Central memory CD8-positive, alpha-beta T cell (primary cell): ENCODE results near the gene ITGA8.

Source experiments
- ATAC-seq: fragments of 150-1000 bp; cut with Tn5 transposase; replicated peaks from 2 replicates; pipeline ENCODE4 v1.10.0; 2022; ENCODE audit warnings: mild to moderate bottlenecking, moderate FRiP score, moderate number of reproducible peaks; ENCODE audit not compliant: poor library complexity, severe bottlenecking; ENCODE audit errors: extremely low read depth
- DNase-seq, 2 donors: peaks; one replicate each; pipeline ENCODE4 v3.0.0; 2021; ENCODE audit warnings: low spot score in 2 of 2
- H3K27ac Mint-ChIP-seq: one replicate; pipeline ENCODE4 v1.8.0; 2022; ENCODE audit warnings: low read depth, mild to moderate bottlenecking, moderate library complexity, mixed read lengths
- H3K27me3 Mint-ChIP-seq: one replicate; pipeline ENCODE4 v1.8.0; 2022; ENCODE audit warnings: mixed read lengths
- H3K36me3 Mint-ChIP-seq: one replicate; pipeline ENCODE4 v1.8.0; 2022; ENCODE audit warnings: mild to moderate bottlenecking, moderate library complexity, mixed read lengths; ENCODE audit not compliant: insufficient read depth
- H3K4me1 Mint-ChIP-seq: one replicate; pipeline ENCODE4 v1.8.0; 2022; ENCODE audit warnings: mixed read lengths
- H3K4me3 Mint-ChIP-seq: one replicate; pipeline ENCODE4 v1.8.0; 2022; ENCODE audit warnings: mild to moderate bottlenecking, moderate library complexity, mixed read lengths
- H3K9me3 Mint-ChIP-seq: one replicate; pipeline ENCODE4 v1.8.0; 2022; ENCODE audit warnings: mixed read lengths

The ITGA8 gene

DNA sequence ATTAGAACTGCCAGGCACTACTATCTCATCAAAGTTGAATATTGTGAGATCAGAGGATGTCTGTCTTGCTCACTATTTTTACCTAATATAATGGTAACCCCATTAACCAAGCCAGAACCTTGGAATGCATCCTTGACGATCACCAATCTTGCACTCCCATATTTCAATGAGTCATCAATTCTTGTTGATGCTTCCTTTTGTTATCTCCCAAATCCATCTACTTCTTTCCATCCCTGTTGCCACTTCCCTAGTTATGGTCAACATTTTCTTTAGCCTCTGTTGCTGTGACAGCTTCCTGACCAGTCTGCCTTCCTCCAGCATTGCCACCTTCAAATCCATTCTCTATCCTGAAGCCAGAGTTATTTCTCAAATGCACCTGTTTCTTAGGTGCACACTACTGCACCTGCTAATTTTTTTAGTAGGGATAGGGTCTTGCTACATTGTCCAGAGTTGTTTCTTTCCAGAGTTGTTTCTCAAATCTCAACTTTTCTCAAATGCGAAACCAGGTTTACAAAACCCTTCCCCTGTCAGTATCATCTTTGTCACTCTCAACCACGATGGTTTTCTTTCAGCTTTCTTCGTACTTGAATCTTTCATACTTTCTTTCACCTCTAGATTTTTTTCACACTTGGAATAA, 15.7 kb downstream of the ITGA8 start:
- ATAC-seq (no peak), DNase-seq (no peak)
- no peaks in the 10 kb centered on the region for H3K4me1 Mint-ChIP-seq
- no peak overlapping the region for H3K4me3 Mint-ChIP-seq
- H3K36me3 Mint-ChIP-seq = no peaks in the 10 kb centered on the region
- H3K9me3 Mint-ChIP-seq = no peaks in the 10 kb centered on the region
- no peak overlapping the region for H3K27ac Mint-ChIP-seq
- peaks cover 14% of the 10 kb centered on the region for H3K27me3 Mint-ChIP-seq

DNA sequence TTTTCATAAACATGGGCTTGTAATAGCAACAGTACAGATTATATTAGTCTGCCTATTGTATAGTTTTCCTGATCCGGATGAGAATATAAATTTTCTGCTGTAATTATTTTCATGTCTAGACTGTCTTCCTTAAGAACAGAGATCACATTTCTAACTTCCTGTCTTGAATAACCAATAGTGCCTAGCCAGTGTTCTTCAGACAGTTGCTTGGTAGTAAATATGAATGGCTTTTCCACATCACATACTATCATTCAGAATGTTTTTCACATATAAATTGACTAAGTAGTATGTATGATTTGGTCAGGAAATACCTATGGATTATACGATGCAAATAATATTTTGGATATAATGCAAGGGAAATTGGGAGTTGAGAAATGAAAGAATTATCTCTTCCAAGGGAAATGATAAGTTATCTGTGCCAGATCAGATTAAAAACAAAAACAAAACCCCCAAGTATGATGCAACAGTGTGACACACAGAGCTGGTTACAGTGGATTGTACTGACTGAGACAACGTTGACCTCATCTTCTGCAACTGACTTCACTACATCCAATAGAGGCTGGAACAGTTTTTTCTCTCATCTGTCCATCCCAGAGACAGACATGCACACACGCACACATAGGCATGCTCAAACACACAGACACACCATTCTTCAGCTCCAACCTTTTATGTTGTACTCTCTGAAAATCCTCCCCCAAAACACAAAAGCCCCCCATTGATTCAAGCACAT, 16.4 kb downstream of the ITGA8 start:
- no peaks in the 10 kb centered on the region for H3K36me3 Mint-ChIP-seq
- H3K27ac Mint-ChIP-seq = no peak overlapping the region
- no peak for DNase-seq

DNA sequence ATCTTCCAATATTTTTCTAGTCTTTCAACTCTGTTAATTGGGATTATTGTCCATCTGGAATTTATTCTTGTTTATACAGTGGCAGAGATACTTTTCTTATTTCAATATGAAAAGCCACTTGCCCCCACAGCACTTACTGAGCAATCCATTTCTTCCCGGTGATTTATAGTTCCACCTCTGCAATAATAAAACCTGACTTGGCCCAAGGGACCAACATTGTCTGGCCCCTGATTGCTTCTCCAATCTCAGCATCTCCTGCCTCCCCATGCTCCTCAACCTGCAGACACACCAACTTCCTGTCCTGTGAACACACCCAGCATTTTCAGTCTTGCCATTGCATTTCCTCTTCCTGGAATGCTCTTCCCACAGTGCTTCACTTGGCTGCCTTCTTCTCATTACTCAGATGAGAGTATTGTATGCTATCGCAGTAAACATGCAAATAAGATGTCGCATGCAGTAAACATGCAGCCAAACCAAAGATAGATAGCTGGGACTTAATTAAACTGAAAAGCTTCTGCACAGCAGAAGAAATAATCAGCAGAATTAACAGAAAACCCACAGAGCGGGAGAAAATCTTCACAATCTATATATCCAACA, 19.5 kb downstream of the ITGA8 start:
- Mint-ChIP-seq H3K27ac (no peak overlapping the region), H3K4me1 (no peaks in the 10 kb centered on the region), H3K4me3 (no peak overlapping the region), H3K27me3 (peaks cover 20% of the 10 kb centered on the region), H3K36me3 (no peaks in the 10 kb centered on the region), H3K9me3 (no peaks in the 10 kb centered on the region)
- ATAC-seq (no peak), DNase-seq (no peak)

More for the DNA sequence above, 16.4 kb downstream of the ITGA8 start:
- ATAC-seq = no peak
- no peak overlapping the region for H3K4me3 Mint-ChIP-seq
- H3K9me3 Mint-ChIP-seq = no peaks in the 10 kb centered on the region
- peaks cover 14% of the 10 kb centered on the region for H3K27me3 Mint-ChIP-seq
- H3K4me1 Mint-ChIP-seq = no peaks in the 10 kb centered on the region

DNA sequence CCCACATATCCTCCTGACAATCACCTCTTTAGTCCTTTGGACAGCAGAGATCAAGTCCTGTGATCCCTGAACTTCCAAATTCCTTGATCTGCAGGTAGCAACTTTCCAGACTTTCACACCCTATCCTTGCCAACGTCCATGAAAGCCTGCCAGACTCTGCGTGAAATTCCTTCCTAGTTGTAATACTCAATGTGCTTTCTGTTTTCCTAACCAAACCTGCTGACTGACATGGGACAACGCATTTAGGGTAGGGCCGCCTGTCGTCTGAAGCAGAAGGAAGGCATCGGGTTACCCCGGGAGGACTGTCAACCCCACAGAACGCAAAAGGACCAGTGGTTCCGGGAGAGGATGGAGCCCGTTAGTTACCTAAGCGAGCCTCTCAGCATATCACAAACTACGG, 23.9 kb downstream of the ITGA8 start:
- no peak for ATAC-seq
- no peak overlapping the region for H3K4me3 Mint-ChIP-seq
- peaks cover 18% of the 10 kb centered on the region for H3K27me3 Mint-ChIP-seq
- H3K4me1 Mint-ChIP-seq = no peaks in the 10 kb centered on the region
- H3K36me3 Mint-ChIP-seq = no peaks in the 10 kb centered on the region
- H3K27ac Mint-ChIP-seq = no peak overlapping the region
- no peak for DNase-seq
- H3K9me3 Mint-ChIP-seq = no peaks in the 10 kb centered on the region

DNA sequence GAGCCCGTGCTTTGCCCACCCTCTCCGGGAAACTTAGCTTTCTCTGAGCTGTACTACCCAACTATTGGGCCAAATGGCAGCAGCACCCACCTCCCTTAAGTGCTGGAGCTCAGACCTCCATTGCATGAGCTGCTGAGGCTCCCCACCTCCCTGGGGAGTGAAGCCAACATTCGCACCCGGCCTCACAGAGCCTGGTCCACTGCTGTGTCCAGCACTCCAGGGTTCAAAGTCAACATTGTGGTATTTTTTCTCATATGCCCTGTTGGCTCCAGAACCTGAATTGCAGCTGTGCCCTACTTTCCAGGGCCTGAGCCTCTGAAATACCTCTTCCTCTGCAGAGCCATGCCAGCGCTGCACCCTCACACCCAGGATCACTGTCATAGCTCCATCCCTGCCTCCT, 29.7 kb downstream of the ITGA8 start:
- DNase-seq (no peak), ATAC-seq (no peak)
- H3K27me3 Mint-ChIP-seq = peaks cover 42% of the 10 kb centered on the region
- no peak overlapping the region for H3K27ac Mint-ChIP-seq
- no peaks in the 10 kb centered on the region for H3K9me3 Mint-ChIP-seq
- H3K4me3 Mint-ChIP-seq = no peak overlapping the region
- H3K36me3 Mint-ChIP-seq = no peaks in the 10 kb centered on the region
- H3K4me1 Mint-ChIP-seq = no peaks in the 10 kb centered on the region

DNA sequence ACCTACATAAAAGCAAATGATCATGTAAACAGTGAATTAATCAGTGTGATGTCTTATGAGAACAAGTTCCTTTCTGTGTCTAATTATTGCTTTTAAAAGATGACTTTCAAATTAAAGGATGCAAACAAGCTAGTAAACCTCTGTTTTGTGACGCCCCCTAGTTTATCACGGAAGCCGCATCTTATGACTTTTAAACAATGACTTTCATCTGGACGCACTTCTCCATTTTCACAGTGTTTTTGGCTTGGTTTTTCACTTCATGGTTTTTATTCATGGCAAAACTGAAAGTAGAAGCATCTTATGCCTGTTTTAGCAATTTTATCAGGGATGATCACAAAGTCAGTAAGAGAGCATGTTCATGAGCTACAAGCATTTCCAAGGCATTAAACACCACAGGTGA, 35.0 kb downstream of the ITGA8 start:
- H3K36me3 Mint-ChIP-seq = no peaks in the 10 kb centered on the region
- H3K9me3 Mint-ChIP-seq = no peaks in the 10 kb centered on the region
- peaks cover 64% of the 10 kb centered on the region for H3K27me3 Mint-ChIP-seq

DNA sequence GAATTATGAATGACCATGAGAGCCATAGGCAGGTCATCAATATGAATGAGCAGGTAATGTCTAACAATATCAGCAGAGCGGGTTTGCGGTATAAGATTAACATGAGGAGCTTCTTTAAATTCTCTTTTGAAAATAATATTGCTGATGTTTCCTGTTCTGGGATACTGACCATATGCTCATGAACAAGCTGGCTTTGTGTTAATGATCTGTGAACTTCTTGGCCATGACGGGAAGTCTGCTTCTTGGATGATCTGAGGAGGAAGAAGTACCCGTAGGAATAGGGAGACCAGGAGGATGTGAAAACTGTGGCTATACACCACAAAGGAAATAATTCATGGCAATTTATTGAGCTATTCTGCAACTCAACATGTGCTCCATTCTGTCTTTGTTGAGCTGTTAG, 38.6 kb downstream of the ITGA8 start:
- no peak for ATAC-seq
- H3K36me3 Mint-ChIP-seq = no peaks in the 10 kb centered on the region

More for the DNA sequence above, 35.0 kb downstream of the ITGA8 start:
- no peak overlapping the region for H3K27ac Mint-ChIP-seq
- H3K4me1 Mint-ChIP-seq = no peaks in the 10 kb centered on the region
- no peak overlapping the region for H3K4me3 Mint-ChIP-seq
- ATAC-seq (no peak), DNase-seq (no peak)

DNA sequence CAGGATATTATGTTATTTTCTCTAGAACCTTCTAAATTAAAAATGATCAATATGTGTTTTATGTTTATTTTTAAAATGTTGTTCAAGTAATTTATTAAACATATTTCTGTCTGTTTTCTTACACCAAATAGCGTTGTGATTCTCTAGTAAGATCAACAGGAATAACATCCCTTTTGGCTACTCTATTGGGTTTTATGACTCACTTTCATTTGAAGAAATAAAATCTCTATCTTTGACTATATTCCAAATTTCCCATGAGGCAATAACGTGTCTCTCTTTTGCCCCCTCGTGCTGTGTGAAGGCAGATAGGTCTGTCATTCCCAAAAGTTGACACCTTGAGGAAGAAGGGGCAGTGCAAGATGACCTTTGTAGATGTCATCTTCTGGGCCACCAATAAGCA, 40.9 kb downstream of the ITGA8 start:
- Mint-ChIP-seq H3K4me1 (no peaks in the 10 kb centered on the region), H3K27me3 (peaks cover 47% of the 10 kb centered on the region), H3K27ac (no peak overlapping the region), H3K36me3 (no peaks in the 10 kb centered on the region), H3K4me3 (no peak overlapping the region), H3K9me3 (no peaks in the 10 kb centered on the region)
- DNase-seq (no peak), ATAC-seq (no peak)

More for the DNA sequence above, 38.6 kb downstream of the ITGA8 start:
- Mint-ChIP-seq H3K27me3 (peaks cover 43% of the 10 kb centered on the region), H3K27ac (no peak overlapping the region), H3K4me3 (no peak overlapping the region), H3K4me1 (no peaks in the 10 kb centered on the region), H3K9me3 (no peaks in the 10 kb centered on the region)
- no peak for DNase-seq

DNA sequence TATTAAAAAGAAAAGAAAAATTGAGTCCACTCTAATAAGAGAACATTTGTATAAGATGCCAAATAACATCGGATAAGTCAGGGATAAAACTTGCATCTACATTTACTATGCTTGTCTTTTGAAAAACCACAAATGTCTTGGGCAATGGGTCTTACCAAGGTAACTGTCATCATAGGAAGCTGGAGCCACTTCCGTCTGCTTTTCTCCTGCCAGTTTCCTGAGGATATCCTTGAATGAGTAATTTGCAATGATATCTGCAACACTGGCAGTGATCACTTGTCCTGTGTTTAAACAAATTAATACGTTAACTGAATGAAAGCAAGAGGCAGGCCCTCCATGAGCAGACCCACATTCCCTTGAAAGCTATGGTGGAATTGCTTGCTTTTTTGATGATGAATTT, 47.3 kb downstream of the ITGA8 start:
- Mint-ChIP-seq H3K4me3 (no peak overlapping the region), H3K9me3 (no peaks in the 10 kb centered on the region), H3K36me3 (no peaks in the 10 kb centered on the region), H3K27ac (no peak overlapping the region), H3K27me3 (peaks cover 31% of the 10 kb centered on the region), H3K4me1 (no peaks in the 10 kb centered on the region)
- no peak for DNase-seq
- ATAC-seq = no peak

DNA sequence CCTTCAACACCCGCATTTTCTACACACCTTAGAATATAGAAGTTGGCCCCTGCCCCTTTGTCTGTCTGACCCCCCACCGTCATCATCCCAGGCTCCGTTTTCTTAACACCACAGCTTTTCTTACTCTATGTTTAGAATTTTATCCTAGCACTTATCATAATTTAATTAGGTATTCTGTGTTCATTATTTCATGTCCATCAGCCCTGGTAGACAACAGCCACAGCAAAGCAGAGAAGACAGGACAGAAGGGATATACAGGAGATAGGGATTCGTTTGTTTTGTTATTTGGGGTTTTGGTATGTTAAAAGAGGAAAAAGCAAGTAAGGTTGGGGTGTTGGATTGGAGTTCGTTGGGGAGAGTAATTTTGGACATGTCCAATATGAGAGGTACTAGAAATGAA, 48.8 kb downstream of the ITGA8 start:
- H3K4me3 Mint-ChIP-seq = no peak overlapping the region
- no peaks in the 10 kb centered on the region for H3K9me3 Mint-ChIP-seq
- no peak overlapping the region for H3K27ac Mint-ChIP-seq
- ATAC-seq (no peak), DNase-seq (no peak)
- no peaks in the 10 kb centered on the region for H3K36me3 Mint-ChIP-seq
- H3K4me1 Mint-ChIP-seq = no peaks in the 10 kb centered on the region
- H3K27me3 Mint-ChIP-seq = peaks cover 31% of the 10 kb centered on the region

DNA sequence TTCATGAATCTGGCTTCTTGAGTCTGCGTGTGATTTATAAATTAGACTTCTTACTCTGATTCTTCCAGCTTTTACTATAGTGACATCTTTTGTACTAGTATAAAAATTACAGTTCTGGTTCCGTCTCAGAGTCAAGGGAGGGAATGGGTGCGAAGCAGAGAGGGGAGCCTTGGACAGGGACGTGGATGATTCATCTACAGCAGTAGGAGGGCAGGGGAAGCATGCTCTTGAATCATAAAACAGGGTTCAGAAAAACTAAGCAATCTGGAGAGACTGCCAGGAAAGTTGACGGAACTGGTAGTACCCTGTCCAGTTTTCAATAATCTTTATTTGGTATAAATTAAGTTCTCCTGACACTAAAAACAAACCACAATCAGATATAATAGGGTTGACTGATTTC, 58.1 kb downstream of the ITGA8 start:
- ATAC-seq (no peak), DNase-seq (no peak)
- Mint-ChIP-seq H3K4me3 (no peak overlapping the region), H3K4me1 (no peaks in the 10 kb centered on the region), H3K9me3 (no peaks in the 10 kb centered on the region), H3K27ac (no peak overlapping the region), H3K27me3 (no peaks in the 10 kb centered on the region), H3K36me3 (no peaks in the 10 kb centered on the region)

DNA sequence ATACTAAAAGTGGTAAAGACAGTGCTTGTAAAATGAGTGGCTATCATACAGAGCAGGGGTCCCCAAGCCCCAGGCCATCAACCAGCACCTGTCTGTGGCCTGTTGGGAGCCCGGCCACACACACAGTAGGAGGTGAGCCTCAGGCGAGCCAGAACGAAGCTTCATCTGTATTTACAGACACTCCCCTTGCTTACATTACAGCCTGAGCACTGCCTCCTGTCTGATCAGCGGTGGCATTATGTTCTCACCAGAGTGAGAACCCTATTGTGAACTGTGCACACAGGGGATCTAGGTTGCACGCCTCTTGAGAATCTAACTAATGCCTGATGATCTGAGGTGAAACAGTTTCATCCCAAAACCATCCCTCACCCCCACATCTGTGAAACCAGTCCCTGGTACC, 58.7 kb downstream of the ITGA8 start:
- DNase-seq = no peak
- Mint-ChIP-seq H3K9me3 (no peaks in the 10 kb centered on the region), H3K36me3 (no peaks in the 10 kb centered on the region), H3K4me1 (no peaks in the 10 kb centered on the region), H3K27me3 (no peaks in the 10 kb centered on the region), H3K27ac (no peak overlapping the region), H3K4me3 (no peak overlapping the region)
- ATAC-seq = no peak

DNA sequence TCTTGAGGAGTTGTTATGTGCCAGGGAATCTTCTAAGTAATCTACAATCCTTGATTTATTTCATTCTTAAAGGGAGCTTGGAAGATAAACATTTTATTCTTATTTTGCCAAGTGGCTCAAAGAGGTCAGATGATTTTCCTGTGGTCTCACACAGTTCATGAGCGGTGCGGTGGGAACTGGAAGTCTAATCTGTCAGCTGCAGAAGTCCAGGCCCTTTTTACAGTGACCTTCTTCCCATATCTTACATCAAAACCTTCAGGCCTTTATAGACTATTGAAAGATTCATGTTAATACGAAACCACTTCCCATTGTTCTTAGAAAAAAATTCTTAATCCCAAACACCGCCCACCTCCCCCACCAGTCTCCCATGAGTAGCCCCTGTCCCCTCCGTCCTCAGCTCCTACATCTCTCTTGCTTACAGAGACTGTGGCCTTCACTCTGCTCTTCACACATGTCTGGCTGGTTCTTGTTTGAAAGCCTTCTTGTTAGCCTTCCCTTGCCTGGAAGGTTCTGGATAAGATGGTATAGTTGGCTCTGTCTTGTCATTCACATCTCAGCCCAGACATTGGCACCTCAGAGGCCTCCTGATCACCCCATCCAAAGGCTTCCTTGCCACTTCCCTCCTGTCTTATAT, 61.5 kb downstream of the ITGA8 start:
- Mint-ChIP-seq H3K27ac (no peak overlapping the region), H3K4me1 (no peaks in the 10 kb centered on the region), H3K4me3 (no peak overlapping the region), H3K27me3 (no peaks in the 10 kb centered on the region), H3K36me3 (no peaks in the 10 kb centered on the region), H3K9me3 (no peaks in the 10 kb centered on the region)
- DNase-seq (no peak), ATAC-seq (no peak)
